Lower leg skin (tissue), 3 donors: ENCODE measurements around the gene POU3F3.

Experiments used
- CTCF ChIP-seq, 3 donors: fragments of 450-650 bp; IDR thresholded peaks; one replicate each; pipeline ENCODE4 v1.5.1; 2016; ENCODE audit warnings: antibody characterized with exemption in 3 of 3, mild to moderate bottlenecking in 3 of 3, moderate library complexity in 2 of 3
- POLR2A ChIP-seq, 2 donors: fragments of 450-650 bp; IDR thresholded peaks; one replicate each; pipeline ENCODE4 v1.6.1; 2016 to 2017; ENCODE audit warnings: antibody characterized with exemption in 2 of 2, mild to moderate bottlenecking in 1 of 2, moderate library complexity in 1 of 2

GRCh38 chr2:104868505-104868866 lies 14.6 kb downstream of the POU3F3 start:
- no peak for TF ChIP-seq CTCF (IDR thresholded peaks at IDR 0.05)
- TF ChIP-seq POLR2A (IDR thresholded peaks at IDR 0.05): no peak
